Mesodermal cell (in vitro differentiated cells): ENCODE results near the gene RICTOR.

Source experiments
- H3K27ac ChIP-seq: 2 replicates; pipeline ENCODE4 v1.7.0; 2013; ENCODE audit warnings: mild to moderate bottlenecking, low read depth, low read length, moderate library complexity; ENCODE audit not compliant: severe bottlenecking
- H3K36me3 ChIP-seq: 2 replicates; pipeline ENCODE4 v1.7.1; 2013; ENCODE audit warnings: mild to moderate bottlenecking, low read length, moderate library complexity; ENCODE audit not compliant: control insufficient read depth, insufficient read depth
- H3K4me1 ChIP-seq: one replicate; pipeline ENCODE4 v1.7.1; 2013; ENCODE audit warnings: mild to moderate bottlenecking, low read length; ENCODE audit not compliant: insufficient read depth, control insufficient read depth, poor library complexity, severe bottlenecking
- H3K4me3 ChIP-seq: 2 replicates; pipeline ENCODE4 v1.7.0; 2013; ENCODE audit warnings: low read length, control low read depth, mild to moderate bottlenecking; ENCODE audit not compliant: insufficient read depth, poor library complexity, severe bottlenecking; ENCODE audit errors: extremely low read depth
- H3K9me3 ChIP-seq: 2 replicates; pipeline ENCODE4 v1.7.1; 2013; ENCODE audit warnings: mild to moderate bottlenecking, low read length, moderate library complexity; ENCODE audit not compliant: control insufficient read depth
- WGBS, 2 experiments: methylation state at CpG; one replicate each; pipeline ENCODE4 v1.1.5; 2013; ENCODE audit warnings: missing lambda C conversion rate in 2 of 2; ENCODE audit not compliant: insufficient coverage in 2 of 2; 5-methylcytosine and 5-hydroxymethylcytosine counted together

The RICTOR gene

GRCh38 chr5:38923661-38924451, 150.3 kb downstream of the RICTOR start:
- no peak overlapping the region for H3K27ac ChIP-seq
- no peaks in the 10 kb centered on the region for H3K9me3 ChIP-seq
- whole genome bisulfite sequencing, 2 experiments: 73 to 79% methylated on average over 2 of the region's 3 CpGs
- peaks cover 26% of the 10 kb centered on the region for H3K4me1 ChIP-seq
- H3K4me3 ChIP-seq: no peak overlapping the region
- H3K36me3 ChIP-seq: no peaks in the 10 kb centered on the region

- no peaks in the 10 kb centered on the region for H3K36me3 ChIP-seq
- H3K4me3 ChIP-seq: no peak overlapping the region
- WGBS, 2 experiments: 0% methylated on average over 1 of the region's 1 CpG
- peaks cover 26% of the 10 kb centered on the region for H3K4me1 ChIP-seq
- H3K27ac ChIP-seq: no peak overlapping the region
- H3K9me3 ChIP-seq: no peaks in the 10 kb centered on the region
Measured at GRCh38 chr5:38922199-38922598, 152.0 kb downstream of the RICTOR start.

DNA sequence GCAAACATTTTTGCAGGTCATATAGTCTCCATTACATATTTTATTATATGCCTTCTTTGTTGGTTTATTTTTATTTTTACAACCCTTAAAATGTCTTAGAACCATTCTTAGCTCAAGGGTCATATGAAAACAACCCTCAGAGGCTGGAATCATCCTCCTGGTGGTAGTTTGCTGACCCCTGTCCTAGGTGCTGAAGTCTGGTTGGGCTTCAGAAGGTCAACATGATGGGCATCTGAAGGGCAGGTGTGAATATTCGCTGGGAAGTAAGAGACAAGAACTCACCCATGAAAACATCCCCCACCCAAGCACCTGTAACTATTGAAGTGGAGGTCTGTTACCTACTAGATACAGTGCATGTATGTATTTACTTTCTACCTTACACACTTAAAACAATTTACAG, 153.0 kb downstream of the RICTOR start:
- H3K4me1 ChIP-seq: peaks cover 26% of the 10 kb centered on the region
- no peaks in the 10 kb centered on the region for H3K36me3 ChIP-seq
- WGBS, 2 experiments: no CpG with 5 or more reads among the region's 1 CpG

DNA sequence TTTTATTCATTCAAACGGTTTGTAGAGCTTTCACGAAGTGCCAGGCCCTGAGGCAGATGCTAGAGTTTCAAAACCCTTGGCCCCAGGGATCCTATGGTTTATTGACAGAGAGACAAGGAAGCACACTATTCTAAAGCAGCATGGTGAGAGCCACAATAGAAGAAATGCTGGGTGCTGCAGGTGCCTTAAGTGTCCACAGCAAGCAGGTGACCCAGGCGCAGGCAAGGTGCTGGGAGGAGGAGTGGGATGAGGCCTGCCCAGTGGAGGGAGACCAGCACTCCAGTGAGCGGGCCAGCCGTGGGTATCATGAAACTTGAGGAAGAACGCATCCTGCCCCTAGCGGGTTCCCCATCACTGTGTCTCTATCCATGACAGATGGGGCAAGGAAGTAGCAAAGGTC, 157.4 kb downstream of the RICTOR start:
- 68 to 75% methylated on average over 7 of the region's 7 CpGs for WGBS, 2 experiments
- Histone ChIP-seq H3K27ac (no peak overlapping the region), H3K4me1 (no peaks in the 10 kb centered on the region), H3K9me3 (no peaks in the 10 kb centered on the region), H3K36me3 (no peaks in the 10 kb centered on the region), H3K4me3 (no peak overlapping the region)

More for the DNA sequence above, 153.0 kb downstream of the RICTOR start:
- Histone ChIP-seq H3K27ac (no peak overlapping the region), H3K9me3 (no peaks in the 10 kb centered on the region), H3K4me3 (no peak overlapping the region)

DNA sequence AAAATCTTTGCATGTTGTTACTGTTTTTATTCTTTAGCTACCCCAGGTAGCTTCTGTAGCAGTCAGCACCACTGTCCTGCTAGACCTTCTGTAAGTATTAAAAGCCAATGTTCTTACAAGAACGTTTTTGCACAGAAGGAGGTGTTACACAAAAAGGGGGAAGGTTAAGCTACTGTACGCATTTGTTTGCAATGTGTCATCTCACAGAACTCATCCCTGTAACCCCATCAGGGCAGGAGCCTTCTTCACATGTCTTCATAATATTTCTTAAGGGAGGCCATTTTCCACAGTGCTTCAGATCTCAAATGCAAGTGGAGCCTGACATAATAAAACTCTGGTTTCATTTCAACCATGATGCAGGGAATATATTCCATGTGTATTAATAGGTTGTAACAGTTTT, 160.5 kb downstream of the RICTOR start:
- Histone ChIP-seq H3K27ac (no peak overlapping the region), H3K4me1 (no peaks in the 10 kb centered on the region), H3K4me3 (no peak overlapping the region), H3K36me3 (no peaks in the 10 kb centered on the region), H3K9me3 (no peaks in the 10 kb centered on the region)
- 86% methylated on average over 1 of the region's 2 CpGs; no CpG with 5 or more reads in 1 of the 2 experiments for WGBS, 2 experiments

DNA sequence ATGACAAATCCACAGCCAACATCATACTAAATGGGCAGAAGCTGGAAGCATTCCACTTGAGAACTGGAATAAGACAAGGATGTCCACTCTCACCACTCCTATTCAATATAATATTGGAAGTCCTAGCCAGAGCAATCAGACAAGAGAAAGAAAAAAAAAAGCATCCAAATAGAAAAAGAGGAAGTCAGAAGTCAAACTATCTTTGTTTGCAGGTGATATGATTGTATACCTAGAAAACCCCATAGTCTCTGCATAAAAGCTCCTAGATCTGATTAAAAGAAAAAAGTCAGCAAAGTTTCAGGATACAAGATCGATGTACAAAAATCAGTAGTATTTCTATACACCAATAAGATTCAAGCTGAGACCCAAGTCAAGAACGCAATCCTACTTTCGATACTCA, 162.3 kb downstream of the RICTOR start:
- Histone ChIP-seq H3K27ac (no peak overlapping the region), H3K4me1 (no peaks in the 10 kb centered on the region), H3K4me3 (no peak overlapping the region), H3K9me3 (no peaks in the 10 kb centered on the region), H3K36me3 (no peaks in the 10 kb centered on the region)
- WGBS, 2 experiments: 94 to 100% methylated on average over 1 to 2 of the region's 3 CpGs

GRCh38 chr5:38906503-38906902, 167.7 kb downstream of the RICTOR start:
- H3K9me3 ChIP-seq: no peaks in the 10 kb centered on the region
- no peaks in the 10 kb centered on the region for H3K4me1 ChIP-seq
- no peak overlapping the region for H3K4me3 ChIP-seq
- H3K36me3 ChIP-seq: no peaks in the 10 kb centered on the region
- H3K27ac ChIP-seq: no peak overlapping the region

DNA sequence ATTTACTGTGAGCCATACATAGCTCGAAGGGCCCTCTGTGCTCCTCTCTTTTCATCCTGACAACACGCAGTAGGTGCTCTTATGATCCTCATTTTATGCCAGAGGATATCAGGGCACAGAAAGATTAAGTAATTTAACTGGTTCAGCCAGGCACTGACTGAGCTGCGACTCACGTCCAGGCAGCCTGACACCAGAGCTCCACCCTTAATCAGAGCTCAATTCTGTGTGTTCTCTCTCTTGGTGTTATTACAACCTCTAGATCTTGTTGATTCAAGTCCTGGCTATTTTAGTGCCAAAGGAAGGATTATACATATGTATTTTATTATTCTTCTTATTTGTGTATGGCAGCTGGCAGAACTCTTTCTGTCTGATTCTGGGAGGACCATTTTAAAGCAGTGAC, 168.7 kb downstream of the RICTOR start:
- 83 to 95% methylated on average over 2 to 4 of the region's 4 CpGs for WGBS, 2 experiments
- H3K9me3 ChIP-seq: no peaks in the 10 kb centered on the region
- H3K36me3 ChIP-seq: no peaks in the 10 kb centered on the region
- H3K4me1 ChIP-seq: no peaks in the 10 kb centered on the region
- H3K4me3 ChIP-seq: no peak overlapping the region
- no peak overlapping the region for H3K27ac ChIP-seq

- no peaks in the 10 kb centered on the region for H3K36me3 ChIP-seq
- 83 to 90% methylated on average over 4 of the region's 5 CpGs for WGBS, 2 experiments
- H3K4me1 ChIP-seq: no peaks in the 10 kb centered on the region
- H3K27ac ChIP-seq: no peak overlapping the region
- peaks cover 6% of the 10 kb centered on the region for H3K9me3 ChIP-seq
- H3K4me3 ChIP-seq: no peak overlapping the region
Measured at GRCh38 chr5:38899936-38900335, 174.3 kb downstream of the RICTOR start.

DNA sequence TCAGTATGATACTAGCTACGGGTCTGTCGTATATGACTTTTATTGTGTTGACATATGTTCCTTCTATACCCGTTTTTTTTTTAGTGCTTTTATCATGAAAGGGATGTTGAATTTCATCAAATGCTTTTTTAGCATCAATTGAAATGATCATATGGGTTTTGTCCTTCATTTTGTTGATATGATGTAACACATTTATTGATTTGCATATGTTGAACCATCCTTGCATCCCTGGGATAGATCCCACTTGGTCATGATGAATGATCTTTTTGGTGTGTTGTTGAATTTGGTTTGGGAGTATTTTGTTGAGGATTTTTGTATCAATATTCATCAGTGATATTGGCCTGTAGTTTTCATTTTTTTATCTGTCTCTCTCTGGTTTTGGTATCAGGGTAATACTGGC, 177.4 kb downstream of the RICTOR start:
- Histone ChIP-seq H3K36me3 (no peaks in the 10 kb centered on the region), H3K27ac (no peak overlapping the region), H3K4me3 (no peak overlapping the region), H3K9me3 (peaks cover 6% of the 10 kb centered on the region), H3K4me1 (no peaks in the 10 kb centered on the region)
- 100% methylated on average over 2 of the region's 3 CpGs; no CpG with 5 or more reads in 1 of the 2 experiments for WGBS, 2 experiments

DNA sequence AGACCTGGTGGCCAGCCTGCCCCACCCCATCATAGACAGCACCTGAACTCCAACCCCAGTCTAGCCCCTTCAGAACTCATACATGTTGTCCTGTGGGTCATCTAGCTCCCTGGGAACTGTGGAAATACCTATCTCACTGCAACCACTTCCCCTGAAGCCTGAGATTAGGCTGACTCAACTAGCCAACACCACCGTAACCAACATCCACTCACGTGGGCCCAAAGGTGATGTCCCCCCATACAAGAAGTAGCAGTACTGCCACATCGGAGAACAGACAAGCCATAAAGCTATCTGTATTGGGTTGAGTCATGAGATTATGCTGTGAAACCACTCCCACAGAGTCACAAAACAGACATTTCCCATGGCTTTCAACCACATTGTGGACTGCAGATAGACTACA, 181.8 kb downstream of the RICTOR start:
- Histone ChIP-seq H3K9me3 (peaks cover 6% of the 10 kb centered on the region), H3K36me3 (no peaks in the 10 kb centered on the region), H3K27ac (no peak overlapping the region), H3K4me1 (no peaks in the 10 kb centered on the region), H3K4me3 (no peak overlapping the region)
- WGBS, 2 experiments: no CpG with 5 or more reads among the region's 3 CpGs
